ENCODE data around the gene R3HDM1. TPM values are rescaled to one million over a fixed set of nuclear protein-coding genes. Genes with fewer than 3 reads are reported as not detected.
"Not testable (repeated sequence)": the region's sequence is repeated elsewhere in the genome, so short reads cannot be mapped to it uniquely, and the experiment has no call there.

The R3HDM1 gene
- total and polyA plus RNA-seq, 11 donors = 5.7 to 24.3 (median 17.0) TPM

GRCh38 chr2:135647836-135648579, 116.7 kb downstream of the R3HDM1 start:
- no peak for TF ChIP-seq POLR2A (IDR thresholded peaks at IDR 0.05)
- TF ChIP-seq, protein P1, sequence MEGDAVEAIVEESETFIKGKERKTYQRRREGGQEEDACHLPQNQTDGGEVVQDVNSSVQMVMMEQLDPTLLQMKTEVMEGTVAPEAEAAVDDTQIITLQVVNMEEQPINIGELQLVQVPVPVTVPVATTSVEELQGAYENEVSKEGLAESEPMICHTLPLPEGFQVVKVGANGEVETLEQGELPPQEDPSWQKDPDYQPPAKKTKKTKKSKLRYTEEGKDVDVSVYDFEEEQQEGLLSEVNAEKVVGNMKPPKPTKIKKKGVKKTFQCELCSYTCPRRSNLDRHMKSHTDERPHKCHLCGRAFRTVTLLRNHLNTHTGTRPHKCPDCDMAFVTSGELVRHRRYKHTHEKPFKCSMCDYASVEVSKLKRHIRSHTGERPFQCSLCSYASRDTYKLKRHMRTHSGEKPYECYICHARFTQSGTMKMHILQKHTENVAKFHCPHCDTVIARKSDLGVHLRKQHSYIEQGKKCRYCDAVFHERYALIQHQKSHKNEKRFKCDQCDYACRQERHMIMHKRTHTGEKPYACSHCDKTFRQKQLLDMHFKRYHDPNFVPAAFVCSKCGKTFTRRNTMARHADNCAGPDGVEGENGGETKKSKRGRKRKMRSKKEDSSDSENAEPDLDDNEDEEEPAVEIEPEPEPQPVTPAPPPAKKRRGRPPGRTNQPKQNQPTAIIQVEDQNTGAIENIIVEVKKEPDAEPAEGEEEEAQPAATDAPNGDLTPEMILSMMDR (IDR thresholded peaks at IDR 0.05) = no peak
- no peaks in the 10 kb centered on the region for H3K4me1 ChIP-seq
- H3K27me3 ChIP-seq = no peaks in the 10 kb centered on the region
- no peaks in the 10 kb centered on the region for H3K9me3 ChIP-seq
- H3K4me3 ChIP-seq = no peak overlapping the region
- no peak overlapping the region for H3K27ac ChIP-seq
- DNase-seq (no peak), ATAC-seq (no peak)
- intact Hi-C loops (cut with DNase I) = no loop called here
- peaks cover 0 to 81% (median 56%) of the 10 kb centered on the region in 9 donors for H3K36me3 ChIP-seq
- whole genome bisulfite sequencing, 4 donors = 63 to 85% (median 77%) methylated on average over 2 of the region's 2 CpGs

DNA sequence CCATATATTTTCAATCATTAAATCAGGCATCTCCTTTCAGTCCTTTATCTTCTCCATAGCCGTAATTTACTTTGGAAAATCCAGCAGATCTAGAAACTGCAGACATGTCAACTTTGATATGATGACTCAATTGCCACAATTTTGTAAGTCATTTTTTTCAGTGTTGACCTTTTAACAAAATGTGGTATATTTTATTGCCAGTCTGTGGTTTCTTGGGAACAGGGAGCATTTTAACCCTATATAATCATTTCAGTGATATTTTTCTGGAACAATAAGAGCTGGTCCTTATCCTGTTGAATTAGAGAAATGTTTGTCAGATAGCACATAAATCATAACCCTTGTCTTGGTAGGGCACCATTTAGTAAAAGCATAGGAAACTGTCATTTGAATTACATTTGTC, 119.4 kb downstream of the R3HDM1 start:
- ATAC-seq = no peak
- peaks cover 0 to 85% (median 58%) of the 10 kb centered on the region in 9 donors for H3K36me3 ChIP-seq
- intact Hi-C loops (cut with DNase I) = no loop called here
- H3K9me3 ChIP-seq = no peaks in the 10 kb centered on the region
- TF ChIP-seq POLR2A (IDR thresholded peaks at IDR 0.05) = no peak
- TF ChIP-seq, protein P1 (IDR thresholded peaks at IDR 0.05) = no peak
- no peak for DNase-seq
- H3K27ac ChIP-seq = no peak overlapping the region
- H3K4me3 ChIP-seq = no peak overlapping the region
- 93 to 100% (median 98%) methylated on average over 1 of the region's 1 CpG for WGBS, 4 donors
- H3K4me1 ChIP-seq = no peaks in the 10 kb centered on the region
- H3K27me3 ChIP-seq = no peaks in the 10 kb centered on the region

GRCh38 chr2:135651717-135652116, 120.4 kb downstream of the R3HDM1 start:
- intact Hi-C loops (cut with DNase I) = no loop called here
- ATAC-seq (no peak), DNase-seq (no peak)
- Histone ChIP-seq H3K9me3 (no peaks in the 10 kb centered on the region), H3K36me3 (peaks cover 0 to 81% (median 49%) of the 10 kb centered on the region in 9 donors), H3K27ac (no peak overlapping the region), H3K27me3 (no peaks in the 10 kb centered on the region), H3K4me1 (no peaks in the 10 kb centered on the region), H3K4me3 (no peak overlapping the region)
- 94 to 98% (median 97%) methylated on average over 3 of the region's 3 CpGs for WGBS, 4 donors
- TF ChIP-seq, protein P1 (IDR thresholded peaks at IDR 0.05) = no peak
- no peak for TF ChIP-seq POLR2A (IDR thresholded peaks at IDR 0.05)

DNA sequence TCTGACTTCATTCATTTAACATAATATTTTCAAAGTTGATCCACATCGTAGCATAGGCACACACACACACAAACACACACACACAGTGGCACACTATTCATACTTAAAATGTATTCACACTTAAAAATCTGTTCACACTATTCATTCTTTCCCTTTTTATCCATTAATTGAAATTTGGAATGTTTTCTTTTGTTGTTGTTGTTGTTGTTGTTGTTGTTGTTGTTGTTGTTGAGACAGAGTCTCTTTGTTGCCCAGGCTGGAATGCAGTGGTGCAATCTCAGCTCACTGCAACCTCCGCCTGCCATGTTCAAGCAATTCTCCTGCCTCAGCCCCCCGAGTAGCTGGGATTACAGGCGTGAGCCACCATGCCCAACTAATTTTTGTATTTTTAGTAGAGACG, 123.0 kb downstream of the R3HDM1 start:
- ATAC-seq; H3K9me3 ChIP-seq; H3K27ac ChIP-seq; DNase-seq; H3K27me3 ChIP-seq; H3K4me3 ChIP-seq; H3K4me1 ChIP-seq; intact Hi-C loops (cut with DNase I): not testable (repeated sequence)
- peaks cover 0 to 77% (median 60%) of the 10 kb centered on the region in 9 donors for H3K36me3 ChIP-seq
- WGBS, 4 donors = 94 to 99% (median 96%) methylated on average over 5 of the region's 5 CpGs

Data from heart left ventricle (tissue), 16 donors.